ENCODE measurements around the gene SMTN. TPM values are rescaled to one million over a fixed set of nuclear protein-coding genes. Genes with fewer than 3 reads are reported as not detected.

The SMTN gene
- total RNA-seq, 1 donor from 2014 or later = 138 TPM

DNA sequence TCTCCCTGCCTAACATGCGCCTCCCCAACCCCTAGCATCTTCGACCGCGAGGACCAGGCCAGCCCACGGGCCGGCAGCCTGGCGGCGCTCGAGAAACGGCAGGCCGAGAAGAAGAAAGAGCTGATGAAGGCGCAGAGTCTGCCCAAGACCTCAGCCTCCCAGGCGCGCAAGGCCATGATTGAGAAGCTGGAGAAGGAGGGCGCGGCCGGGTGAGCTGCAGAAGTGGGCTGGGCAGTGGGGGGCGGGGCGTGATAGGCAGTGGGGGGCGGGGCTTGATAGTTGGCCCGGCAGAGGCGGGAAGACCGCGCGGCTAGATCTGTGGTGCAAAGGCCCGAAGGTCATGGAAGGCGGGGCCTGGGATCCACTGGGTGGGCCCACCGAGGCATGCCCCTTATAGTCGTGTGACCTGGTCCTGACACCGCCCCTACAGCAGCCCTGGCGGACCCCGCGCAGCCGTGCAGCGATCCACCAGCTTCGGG is 17.6 kb downstream of the SMTN start:
- TF ChIP-seq, protein P1, sequence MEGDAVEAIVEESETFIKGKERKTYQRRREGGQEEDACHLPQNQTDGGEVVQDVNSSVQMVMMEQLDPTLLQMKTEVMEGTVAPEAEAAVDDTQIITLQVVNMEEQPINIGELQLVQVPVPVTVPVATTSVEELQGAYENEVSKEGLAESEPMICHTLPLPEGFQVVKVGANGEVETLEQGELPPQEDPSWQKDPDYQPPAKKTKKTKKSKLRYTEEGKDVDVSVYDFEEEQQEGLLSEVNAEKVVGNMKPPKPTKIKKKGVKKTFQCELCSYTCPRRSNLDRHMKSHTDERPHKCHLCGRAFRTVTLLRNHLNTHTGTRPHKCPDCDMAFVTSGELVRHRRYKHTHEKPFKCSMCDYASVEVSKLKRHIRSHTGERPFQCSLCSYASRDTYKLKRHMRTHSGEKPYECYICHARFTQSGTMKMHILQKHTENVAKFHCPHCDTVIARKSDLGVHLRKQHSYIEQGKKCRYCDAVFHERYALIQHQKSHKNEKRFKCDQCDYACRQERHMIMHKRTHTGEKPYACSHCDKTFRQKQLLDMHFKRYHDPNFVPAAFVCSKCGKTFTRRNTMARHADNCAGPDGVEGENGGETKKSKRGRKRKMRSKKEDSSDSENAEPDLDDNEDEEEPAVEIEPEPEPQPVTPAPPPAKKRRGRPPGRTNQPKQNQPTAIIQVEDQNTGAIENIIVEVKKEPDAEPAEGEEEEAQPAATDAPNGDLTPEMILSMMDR (conservative IDR thresholded peaks at IDR 0.05; ENCODE audit: low read depth, low read length) = no peak
- DNase-seq (ENCODE audit: low read depth) = no peak
- H3K4me3 ChIP-seq (ENCODE audit: low read depth, low read length) = no peak overlapping the region

DNA sequence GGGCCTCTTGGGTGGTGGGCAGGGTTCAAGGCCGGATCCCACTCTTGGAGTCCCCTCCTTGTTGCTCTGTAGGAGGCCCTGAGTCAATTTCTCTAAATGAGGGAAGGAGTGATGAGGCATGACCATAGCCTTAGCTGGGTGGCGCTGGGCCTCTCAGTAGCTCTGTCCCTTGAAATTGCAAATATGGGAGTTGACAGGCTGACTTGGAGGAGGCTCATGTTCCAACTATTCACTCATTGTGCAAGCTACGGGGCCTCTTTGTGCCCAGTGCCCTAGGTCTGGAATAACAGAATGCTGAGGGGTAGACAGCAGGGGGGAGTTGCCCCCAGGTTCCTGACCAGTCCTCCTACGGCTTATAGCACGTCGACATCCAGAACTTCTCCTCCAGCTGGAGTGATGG is 18.3 kb downstream of the SMTN start:
- DNase-seq (ENCODE audit: low read depth) = no peak
- H3K4me3 ChIP-seq (ENCODE audit: low read depth, low read length) = no peak overlapping the region
- TF ChIP-seq, protein P1 (conservative IDR thresholded peaks at IDR 0.05; ENCODE audit: low read depth, low read length) = no peak

DNA sequence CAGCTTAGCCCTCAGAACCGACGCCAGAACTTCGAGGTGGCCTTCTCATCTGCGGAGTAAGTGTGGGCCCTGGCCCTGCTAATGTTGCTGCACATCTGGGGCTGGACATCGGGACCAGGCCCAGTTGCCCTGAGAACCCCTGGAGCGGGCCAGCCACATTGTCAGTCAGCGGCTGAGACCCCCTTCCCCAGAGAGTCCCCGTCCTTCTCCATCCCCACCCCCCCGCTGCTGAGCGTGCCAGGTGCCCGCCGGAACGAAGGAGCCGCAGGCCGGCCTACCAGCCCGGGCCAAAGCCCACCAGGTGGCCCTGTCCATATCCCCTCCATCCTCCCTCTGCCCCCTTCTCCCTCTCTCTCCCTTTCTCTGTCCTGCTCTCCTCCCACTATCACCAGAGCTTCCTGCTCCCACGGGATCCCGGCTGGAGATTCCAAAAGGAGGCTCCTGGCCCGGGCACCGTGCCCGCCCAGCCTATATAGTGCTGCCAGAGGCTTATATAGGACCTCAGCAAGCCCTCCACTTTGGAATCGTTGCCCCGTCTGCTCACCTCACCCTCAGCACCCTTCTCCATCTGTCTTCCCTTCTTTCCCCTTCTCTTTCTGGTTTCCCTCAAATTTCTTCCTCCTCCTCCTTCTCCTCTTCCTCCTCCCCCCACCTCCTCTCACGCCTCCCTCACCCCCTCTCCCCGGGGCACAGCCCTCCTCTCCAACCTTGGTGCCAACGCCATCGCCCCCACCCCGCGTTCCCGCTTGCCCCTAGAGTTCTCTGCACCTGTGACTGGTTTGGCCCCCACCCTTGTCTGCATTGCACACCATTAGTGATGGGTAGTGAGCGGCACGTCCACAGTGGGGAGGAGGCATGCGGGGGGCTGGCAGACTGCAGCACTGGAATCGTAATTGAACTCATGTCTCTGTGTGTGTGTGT is 19.0 kb downstream of the SMTN start:
- TF ChIP-seq, protein P1 (conservative IDR thresholded peaks at IDR 0.05; ENCODE audit: low read depth, low read length) = no peak

DNA sequence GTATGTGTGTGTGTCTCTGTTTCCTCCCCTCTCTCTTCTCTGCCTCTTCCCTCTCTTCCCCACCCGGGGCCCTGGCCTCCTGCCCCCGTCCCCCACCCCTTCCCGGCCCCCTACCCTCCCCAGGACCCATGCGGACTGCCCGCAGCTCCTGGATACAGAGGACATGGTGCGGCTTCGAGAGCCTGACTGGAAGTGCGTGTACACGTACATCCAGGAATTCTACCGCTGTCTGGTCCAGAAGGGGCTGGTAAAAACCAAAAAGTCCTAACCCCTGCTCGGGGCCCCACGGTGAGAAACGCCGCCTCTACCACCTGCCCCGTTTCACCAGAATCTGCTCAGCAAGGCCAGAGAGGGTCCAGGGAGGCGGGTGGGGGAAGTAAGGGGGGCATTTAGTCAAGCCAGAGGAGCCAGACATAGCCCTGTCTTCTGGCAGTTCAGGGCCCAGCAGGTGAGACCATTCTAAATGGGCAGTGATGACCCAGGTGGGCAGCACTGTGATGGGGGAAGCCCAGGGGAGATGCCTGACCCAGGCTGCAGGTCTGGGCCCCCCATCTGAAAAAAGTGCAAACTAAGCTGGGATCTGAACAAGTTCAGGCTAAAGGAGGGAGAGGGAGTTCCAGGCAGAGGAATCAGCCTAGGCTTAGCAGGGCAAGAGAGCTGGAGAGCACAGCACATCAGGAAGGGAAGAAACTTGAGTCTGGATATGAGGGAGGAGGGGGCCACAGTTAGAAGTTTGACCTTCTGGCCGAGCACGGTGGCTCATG is 19.8 kb downstream of the SMTN start:
- H3K4me3 ChIP-seq (ENCODE audit: low read depth, low read length) = no peak overlapping the region
- no peak for DNase-seq (ENCODE audit: low read depth)
- TF ChIP-seq, protein P1 (conservative IDR thresholded peaks at IDR 0.05; ENCODE audit: low read depth, low read length) = no peak

More for the DNA sequence above, 19.0 kb downstream of the SMTN start:
- H3K4me3 ChIP-seq (ENCODE audit: low read depth, low read length) = no peak overlapping the region
- DNase-seq (ENCODE audit: low read depth) = no peak

DNA sequence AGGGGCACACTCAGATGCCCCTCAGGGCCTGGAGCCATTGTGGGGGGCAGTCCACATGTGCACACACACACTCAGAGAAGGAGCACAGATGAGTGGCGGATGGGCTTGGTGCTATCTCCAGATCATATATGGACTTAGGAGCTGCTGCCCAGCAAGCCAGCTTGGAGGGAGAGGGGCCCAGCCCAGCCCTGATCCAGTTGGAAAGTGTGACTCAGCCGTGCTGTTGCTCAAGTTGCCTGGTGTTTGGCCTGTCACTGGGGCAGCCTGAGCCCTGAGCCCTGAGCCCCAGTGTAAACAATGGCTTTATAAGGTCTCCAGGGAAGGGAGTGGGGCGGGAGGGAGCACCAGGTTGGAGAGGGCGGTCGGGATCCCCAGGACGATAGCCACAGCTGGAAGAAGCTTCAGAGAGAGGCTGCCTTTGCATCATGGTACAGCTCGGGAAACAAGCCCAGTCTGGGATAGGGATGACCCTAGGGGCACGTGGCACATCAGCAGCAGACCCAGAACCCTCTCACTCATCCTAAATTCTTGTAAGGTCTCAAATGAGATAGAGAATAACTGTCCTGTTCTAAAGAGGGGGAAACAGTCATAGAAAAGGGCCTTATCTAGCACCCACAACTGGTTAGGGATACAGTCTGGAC is 21.4 kb downstream of the SMTN start:
- H3K4me3 ChIP-seq (ENCODE audit: low read depth, low read length) = no peak overlapping the region
- no peak for DNase-seq (ENCODE audit: low read depth)
- TF ChIP-seq, protein P1 (conservative IDR thresholded peaks at IDR 0.05; ENCODE audit: low read depth, low read length) = no peak

DNA sequence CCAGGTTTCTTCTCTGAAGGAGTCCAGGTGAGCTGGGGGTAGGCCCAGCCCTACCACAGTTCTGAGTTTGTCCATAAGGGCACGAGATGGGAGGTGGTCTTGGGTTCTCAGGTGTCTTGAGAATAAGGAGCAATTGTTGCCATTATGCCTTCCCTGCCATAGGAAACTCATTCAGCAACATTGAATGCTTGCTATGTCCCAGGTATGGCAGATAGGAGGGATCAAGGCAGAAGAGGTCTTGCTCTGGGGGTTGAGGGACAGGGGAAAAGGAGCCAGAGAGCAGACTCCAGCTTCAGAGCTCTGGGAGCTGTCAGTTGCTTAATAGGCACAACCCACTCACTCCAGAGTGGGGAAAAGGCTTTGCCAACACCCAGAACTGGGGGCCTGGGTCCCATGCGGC is 22.0 kb downstream of the SMTN start:
- no peak overlapping the region for H3K4me3 ChIP-seq (ENCODE audit: low read depth, low read length)
- TF ChIP-seq, protein P1 (conservative IDR thresholded peaks at IDR 0.05; ENCODE audit: low read depth, low read length) = no peak
- no peak for DNase-seq (ENCODE audit: low read depth)

Measured in epithelial cell of proximal tubule (primary cell).